ENCODE measurements around the gene GLIS1.

- TF ChIP-seq EZH2 (IDR thresholded peaks at IDR 0.05; ENCODE audit: borderline replicate concordance) (no peak), CTCF (IDR thresholded peaks at IDR 0.05; ENCODE audit: poor library complexity) (no peak)
Measured at GRCh38 chr1:53590104-53590503, 148.9 kb downstream of the GLIS1 start.
